Smooth muscle cell (in vitro differentiated cells): ENCODE measurements around the gene SYMPK. TPM values are rescaled to one million over a fixed set of nuclear protein-coding genes. Genes with fewer than 3 reads are reported as not detected.

Experiments used
- DNase-seq: peaks from one replicate; lab custom pipeline; 2025; ENCODE audit not compliant: unreplicated experiment; lab: John Stamatoyannopoulos, UW
- H2AFZ ChIP-seq: fragments of 200-600 bp; sonication (generic); 2 replicates; pipeline ENCODE4 v1.6.0; 2016; ENCODE audit warnings: antibody characterized with exemption, low read depth, mild to moderate bottlenecking
- H3F3A ChIP-seq: fragments of 200-600 bp; sonication (generic); 2 replicates; pipeline ENCODE4 v1.6.0; 2017; ENCODE audit warnings: antibody characterized with exemption, low read depth
- H3K27ac ChIP-seq: fragments of 200-600 bp; sonication (generic); 2 replicates; pipeline ENCODE4 v1.5.1; 2016; ENCODE audit warnings: low read depth, mild to moderate bottlenecking
- H3K27me3 ChIP-seq: fragments of 200-600 bp; sonication (generic); 2 replicates; pipeline ENCODE4 v1.6.1; 2016; ENCODE audit warnings: low read depth, mild to moderate bottlenecking
- H3K36me3 ChIP-seq: fragments of 200-600 bp; sonication (generic); 2 replicates; pipeline ENCODE4 v1.5.1; 2016; ENCODE audit warnings: low read depth
- H3K4me1 ChIP-seq: fragments of 200-600 bp; sonication (generic); 2 replicates; pipeline ENCODE4 v1.5.1; 2016; ENCODE audit warnings: low read depth
- H3K4me2 ChIP-seq: fragments of 200-600 bp; sonication (generic); 2 replicates; pipeline ENCODE4 v1.6.0; 2016; ENCODE audit warnings: mild to moderate bottlenecking
- H3K4me3 ChIP-seq: fragments of 200-600 bp; sonication (generic); 2 replicates; pipeline ENCODE4 v1.5.1; 2016; ENCODE audit warnings: mild to moderate bottlenecking
- H3K79me2 ChIP-seq: fragments of 200-600 bp; sonication (generic); 2 replicates; pipeline ENCODE4 v1.6.0; 2016; ENCODE audit warnings: low read depth, mild to moderate bottlenecking
- H3K9ac ChIP-seq: fragments of 200-600 bp; sonication (generic); 2 replicates; pipeline ENCODE4 v1.6.0; 2016; ENCODE audit warnings: low read depth
- H3K9me3 ChIP-seq: fragments of 200-600 bp; sonication (generic); replicated peaks from 2 replicates; pipeline ENCODE4 v1.5.1; 2016; ENCODE audit warnings: low read depth
- H4K20me1 ChIP-seq: fragments of 200-600 bp; sonication (generic); 2 replicates; pipeline ENCODE4 v1.6.0; 2016; ENCODE audit warnings: low read depth
- CTCF ChIP-seq: fragments of 200-600 bp; sonication (generic); IDR thresholded peaks from 2 replicates; pipeline ENCODE4 v1.5.1; 2017; ENCODE audit warnings: borderline replicate concordance, mild to moderate bottlenecking, antibody characterized with exemption; ENCODE audit not compliant: insufficient read depth, poor library complexity, severe bottlenecking
- WGBS: methylation state at CpG from one replicate; pipeline ENCODE4 v1.1.7; 2016; ENCODE audit warnings: low lambda C conversion rate; 5-methylcytosine and 5-hydroxymethylcytosine counted together
- polyA plus RNA-seq: library from polyadenylated mRNA; unstranded; fragments of >200 nt; fragmentation: Nextera tagmentation; extraction: Ambion mirVana; gene quantifications from 2 replicates; pipeline ENCODE4 v1.2.1, GENCODE V29; 2016
- total RNA-seq: library from RNA; depleted of rRNA; stranded (reverse); fragments of >200 nt; gene quantifications from 2 replicates; pipeline ENCODE4 v1.2.3, GENCODE V29; 2014

SYMPK gene
- total and polyA plus RNA-seq, 2 experiments from 2014 or later, result 28.6 to 30.9 TPM

DNA sequence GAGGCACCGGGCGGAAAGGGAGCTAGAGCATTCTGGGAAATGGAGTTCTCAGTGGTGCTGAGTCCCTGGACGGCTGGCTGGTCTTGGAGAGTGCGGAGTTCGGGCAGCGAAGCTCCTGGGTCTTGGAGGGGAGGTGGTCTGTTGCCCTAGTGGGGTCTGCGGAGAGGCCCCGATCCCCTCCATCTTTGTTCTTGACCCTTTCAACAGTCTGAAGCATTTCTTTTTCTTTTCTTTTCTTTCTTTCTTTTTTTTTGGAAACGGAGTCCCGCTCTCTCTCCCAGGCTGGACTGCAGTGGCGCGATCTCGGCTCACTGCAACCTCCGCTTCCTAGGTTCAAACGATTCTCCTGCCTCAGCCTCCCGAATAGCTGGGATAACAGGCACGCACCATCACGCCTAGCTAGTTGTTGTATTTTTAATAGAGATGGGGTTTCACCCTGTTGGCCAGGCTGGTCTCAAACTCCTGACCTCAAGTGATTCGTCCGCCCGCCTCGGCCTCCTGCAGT lies 440 bp upstream of the SYMPK start:
- no peak for TF ChIP-seq CTCF
- H4K20me1 ChIP-seq, result peaks cover 11% of the 10 kb centered on the region
- peak overlapping the region; percentile 85 for H3K4me2 ChIP-seq
- H3F3A ChIP-seq, result no peaks in the 10 kb centered on the region
- peaks cover 5% of the 10 kb centered on the region for H3K4me1 ChIP-seq
- H3K9me3 ChIP-seq, result no peaks in the 10 kb centered on the region
- no peaks in the 10 kb centered on the region for H3K36me3 ChIP-seq
- H3K9ac ChIP-seq, result no peak overlapping the region
- H3K27me3 ChIP-seq, result peaks cover 12% of the 10 kb centered on the region
- peak overlapping the region; percentile 88 for H2AFZ ChIP-seq
- H3K79me2 ChIP-seq, result peaks cover 39% of the 10 kb centered on the region
- H3K4me3 ChIP-seq, result peak overlapping the region; percentile 69
- H3K27ac ChIP-seq, result no peak overlapping the region
- no peak for DNase-seq
- 12% methylated on average over 22 of the region's 22 CpGs for WGBS

- Histone ChIP-seq H3K36me3 (no peaks in the 10 kb centered on the region), H4K20me1 (peaks cover 18% of the 10 kb centered on the region), H3K4me3 (peak overlapping the region; percentile 69), H3K4me1 (peaks cover 5% of the 10 kb centered on the region), H3K27ac (peak overlapping the region; percentile 81), H3K4me2 (peak overlapping the region; percentile 92), H3K79me2 (peaks cover 49% of the 10 kb centered on the region), H3K27me3 (peaks cover 12% of the 10 kb centered on the region), H2AFZ (peak overlapping the region; percentile 73), H3F3A (no peaks in the 10 kb centered on the region), H3K9me3 (no peaks in the 10 kb centered on the region), H3K9ac (peak overlapping the region; percentile 79)
- no peak for TF ChIP-seq CTCF
- no peak for DNase-seq
- WGBS, result 3% methylated on average over 11 of the region's 11 CpGs
Measured at GRCh38 chr19:45862271-45862563, 730 bp downstream of the SYMPK start.

GRCh38 chr19:45860359-45861259 lies 2.3 kb downstream of the SYMPK start:
- H3K9me3 ChIP-seq, result no peaks in the 10 kb centered on the region
- H4K20me1 ChIP-seq, result peaks cover 33% of the 10 kb centered on the region
- H3K4me2 ChIP-seq, result no peak overlapping the region
- 96% methylated on average over 15 of the region's 15 CpGs for WGBS
- H2AFZ ChIP-seq, result no peak overlapping the region
- H3K4me1 ChIP-seq, result peaks cover 5% of the 10 kb centered on the region
- no peaks in the 10 kb centered on the region for H3K36me3 ChIP-seq
- peaks cover 65% of the 10 kb centered on the region for H3K79me2 ChIP-seq
- H3K9ac ChIP-seq, result no peak overlapping the region
- no peak overlapping the region for H3K4me3 ChIP-seq
- DNase-seq, result no peak
- H3F3A ChIP-seq, result no peaks in the 10 kb centered on the region
- H3K27me3 ChIP-seq, result peaks cover 12% of the 10 kb centered on the region
- peak overlapping the region; percentile 4 for H3K27ac ChIP-seq
- TF ChIP-seq CTCF, result no peak
